PC-3 (cell line): ENCODE data around the gene SDK1. TPM values are rescaled to one million over a fixed set of nuclear protein-coding genes. Genes with fewer than 3 reads are reported as not detected.

Experiments used
- ATAC-seq: fragments of 200-7000 bp; cut with Tn5 transposase; 2 replicates; pipeline ENCODE4 v1.9.1; 2020; ENCODE audit warnings: mild to moderate bottlenecking, moderate library complexity
- BruUV-seq: library from RNA; stranded (reverse); fragments of 400-500 nt; replicated peaks from 2 replicates; lab custom pipeline; 2021; lab: Mats Ljungman, UMichigan
- CTCF ChIA-PET: fragments of 300-600 bp; sonication (Branson Sonifier 250); formaldehyde crosslinking; loops from one replicate; lab custom pipeline; 2022; ENCODE audit warnings: antibody characterized with exemption; lab: Charles Lee
- POLR2A ChIA-PET: fragments of 300-600 bp; sonication (Branson Sonifier 250); formaldehyde crosslinking; loops from one replicate; lab custom pipeline; 2022; ENCODE audit warnings: antibody characterized with exemption; ENCODE audit not compliant: unreplicated experiment; lab: Charles Lee
- DNase-seq: peaks from one replicate; pipeline ENCODE4 v3.0.0-alpha.2; 2015
- H2AFZ ChIP-seq: fragments of 300-600 bp; sonication (generic); 2 replicates; pipeline ENCODE4 v1.6.0; 2016; ENCODE audit warnings: antibody characterized with exemption, low read length
- H3F3A ChIP-seq: fragments of 300-600 bp; sonication (generic); one replicate; pipeline ENCODE4 v1.6.0; 2017; ENCODE audit warnings: antibody characterized with exemption, low read length, control low read depth, mild to moderate bottlenecking; ENCODE audit not compliant: unreplicated experiment
- H3K27ac ChIP-seq: fragments of 300-600 bp; sonication (generic); 2 replicates; pipeline ENCODE4 v1.5.1; 2016; ENCODE audit warnings: mild to moderate bottlenecking, low read length
- H3K27me3 ChIP-seq: fragments of 300-600 bp; sonication (generic); 2 replicates; pipeline ENCODE4 v1.6.1; 2016; ENCODE audit warnings: low read length, mixed read lengths
- H3K36me3 ChIP-seq: fragments of 300-600 bp; sonication (generic); 2 replicates; pipeline ENCODE4 v1.6.1; 2016; ENCODE audit warnings: low read depth, mixed run types, low read length, mixed read lengths
- H3K4me1 ChIP-seq: fragments of 300-600 bp; sonication (generic); 2 replicates; pipeline ENCODE4 v1.5.1; 2016; ENCODE audit warnings: low read length; ENCODE audit not compliant: insufficient read depth
- H3K4me2 ChIP-seq: fragments of 300-600 bp; sonication (generic); 2 replicates; pipeline ENCODE4 v1.6.0; 2016; ENCODE audit warnings: low read length
- H3K4me3 ChIP-seq: fragments of 300-600 bp; sonication (generic); 2 replicates; pipeline ENCODE4 v1.5.1; 2016; ENCODE audit warnings: mild to moderate bottlenecking, low read length, mixed read lengths
- H3K79me2 ChIP-seq: fragments of 300-600 bp; sonication (generic); 2 replicates; pipeline ENCODE4 v1.6.1; 2017; ENCODE audit warnings: low read length, mixed read lengths
- H3K9ac ChIP-seq: fragments of 300-600 bp; sonication (generic); 2 replicates; pipeline ENCODE4 v1.6.0; 2016; ENCODE audit warnings: mild to moderate bottlenecking, low read length
- H3K9me2 ChIP-seq: fragments of 300-600 bp; sonication (generic); replicated peaks from 2 replicates; pipeline ENCODE4 v1.6.1; 2016; ENCODE audit warnings: mixed run types, low read length, mixed read lengths
- H3K9me3 ChIP-seq: fragments of 300-600 bp; sonication (generic); 2 replicates; pipeline ENCODE4 v1.6.1; 2016; ENCODE audit warnings: low read length, mixed read lengths
- H4K20me1 ChIP-seq: fragments of 300-600 bp; sonication (generic); 2 replicates; pipeline ENCODE4 v1.6.1; 2016; ENCODE audit warnings: low read length, mixed read lengths
- CTCF ChIP-seq: fragments of 300-600 bp; sonication (generic); conservative IDR thresholded peaks from 2 replicates; pipeline ENCODE4 v1.5.1; 2017; ENCODE audit warnings: antibody characterized with exemption, low read depth, mild to moderate bottlenecking, low read length
- EZH2 ChIP-seq: fragments of 300-600 bp; sonication (generic); IDR thresholded peaks from one replicate; pipeline ENCODE4 v1.6.1; 2017; ENCODE audit warnings: antibody characterized with exemption, mild to moderate bottlenecking, low read length; ENCODE audit not compliant: unreplicated experiment
- EZH2phosphoT487 ChIP-seq: fragments of 300-600 bp; sonication (generic); IDR thresholded peaks from 2 replicates; pipeline ENCODE4 v1.6.1; 2018; ENCODE audit warnings: mild to moderate bottlenecking, antibody characterized with exemption, low read length, borderline replicate concordance
- intact Hi-C: fragments of 100-400 bp; cut with micrococcal nuclease; formaldehyde crosslinking; loops from 2 replicates; pipeline ENCODE4 v1.9.0; 2023
- total RNA-seq: library from RNA; depleted of rRNA; stranded (reverse); fragments of >200 nt; gene quantifications from 2 replicates; pipeline ENCODE4 v1.2.3, GENCODE V29; 2014

Gene SDK1
- total RNA-seq, 1 experiment from 2014 or later: 2.8 TPM

DNA sequence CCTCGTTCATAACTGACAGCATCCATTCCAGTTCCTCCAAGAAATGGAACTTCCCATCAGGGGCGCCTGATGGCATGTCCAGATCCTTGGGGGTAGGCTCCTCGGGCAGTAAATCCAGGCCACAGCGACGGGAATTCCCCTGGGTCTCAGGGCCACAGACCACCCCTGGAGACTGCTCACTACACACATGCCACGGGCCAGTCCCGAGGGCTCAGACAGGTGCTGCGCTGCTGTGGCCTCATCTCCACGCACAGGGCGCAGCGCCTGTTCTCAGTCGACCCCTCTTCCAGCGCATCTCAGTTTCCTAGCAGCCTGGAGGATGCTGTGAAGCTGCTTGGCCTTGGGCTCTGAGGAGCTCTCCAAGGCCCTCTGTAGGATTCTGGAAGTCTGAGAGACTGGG lies 907.5 kb downstream of the SDK1 start:
- TF ChIP-seq EZH2phosphoT487: no peak
- no peak for TF ChIP-seq CTCF
- no peak for TF ChIP-seq EZH2
- no peak for DNase-seq
- Histone ChIP-seq H3K36me3 (no peaks in the 10 kb centered on the region), H3K4me3 (no peak overlapping the region), H4K20me1 (no peaks in the 10 kb centered on the region), H3F3A (no peaks in the 10 kb centered on the region), H3K9me3 (no peaks in the 10 kb centered on the region), H2AFZ (no peak overlapping the region), H3K4me1 (no peaks in the 10 kb centered on the region), H3K79me2 (no peaks in the 10 kb centered on the region), H3K9ac (no peak overlapping the region), H3K4me2 (no peak overlapping the region), H3K9me2 (no peaks in the 10 kb centered on the region), H3K27ac (no peak overlapping the region), H3K27me3 (no peaks in the 10 kb centered on the region)
- no peak for ATAC-seq
- BruUV-seq: no TSS peak
- ChIA-PET CTCF (no interaction called here), POLR2A (no interaction called here)
- intact Hi-C loops: no loop called here

- Histone ChIP-seq H3K27me3 (no peaks in the 10 kb centered on the region), H3K79me2 (no peaks in the 10 kb centered on the region), H3K9me2 (no peaks in the 10 kb centered on the region), H4K20me1 (no peaks in the 10 kb centered on the region), H3K9ac (no peak overlapping the region), H3K4me3 (no peak overlapping the region), H3K27ac (no peak overlapping the region), H3K36me3 (no peaks in the 10 kb centered on the region), H3K4me2 (no peak overlapping the region), H2AFZ (no peak overlapping the region), H3F3A (no peaks in the 10 kb centered on the region), H3K4me1 (no peaks in the 10 kb centered on the region), H3K9me3 (no peaks in the 10 kb centered on the region)
- no TSS peak for BruUV-seq
- ATAC-seq: no peak
- no peak for DNase-seq
- POLR2A ChIA-PET: no interaction called here
- CTCF ChIA-PET: no interaction called here
- intact Hi-C loops: no loop called here
- no peak for TF ChIP-seq EZH2
- no peak for TF ChIP-seq EZH2phosphoT487
- no peak for TF ChIP-seq CTCF
Measured at GRCh38 chr7:4209126-4209525, 908.1 kb downstream of the SDK1 start.

- H3K36me3 ChIP-seq: no peaks in the 10 kb centered on the region
- no TSS peak for BruUV-seq
- H4K20me1 ChIP-seq: no peaks in the 10 kb centered on the region
- H2AFZ ChIP-seq: no peak overlapping the region
- ATAC-seq (no peak), DNase-seq (no peak)
- ChIA-PET POLR2A (no interaction called here), CTCF (interaction anchor here (0.6 kb wide), 1 partner anchor 448 kb away, joined by 4 read pairs; no protein-coding TSS in a partner anchor)
- intact Hi-C loops: no loop called here
- TF ChIP-seq CTCF (no peak), EZH2 (no peak), EZH2phosphoT487 (no peak)
- no peaks in the 10 kb centered on the region for H3K27me3 ChIP-seq
- H3F3A ChIP-seq: no peaks in the 10 kb centered on the region
- H3K4me3 ChIP-seq: no peak overlapping the region
- no peaks in the 10 kb centered on the region for H3K79me2 ChIP-seq
- no peaks in the 10 kb centered on the region for H3K9me2 ChIP-seq
- no peak overlapping the region for H3K9ac ChIP-seq
- H3K27ac ChIP-seq: no peak overlapping the region
- no peaks in the 10 kb centered on the region for H3K4me1 ChIP-seq
- no peak overlapping the region for H3K4me2 ChIP-seq
- no peaks in the 10 kb centered on the region for H3K9me3 ChIP-seq
Measured at GRCh38 chr7:4209966-4210365, 908.9 kb downstream of the SDK1 start.
